Erythroblast (primary cell): ENCODE results near the gene PRPH.

Experiments used
- GATA1 ChIP-seq: IDR thresholded peaks from 2 replicates; pipeline ENCODE4 v1.6.1; 2011; ENCODE audit warnings: low read depth, mild to moderate bottlenecking, control low read depth, low read length, moderate library complexity
- POLR2A ChIP-seq: IDR thresholded peaks from 2 replicates; pipeline ENCODE4 v1.6.1; 2011; ENCODE audit warnings: mild to moderate bottlenecking, low read length

GRCh38 chr12:49272790-49273725, 21.9 kb upstream of the PRPH start:
- TF ChIP-seq POLR2A (no peak), GATA1 (no peak)
